ENCODE data around the gene CPS1.

- TF ChIP-seq EP300 (IDR thresholded peaks at IDR 0.05; ENCODE audit: borderline replicate concordance) (no peak), MAX (IDR thresholded peaks at IDR 0.05) (no peak), TCF12 (IDR thresholded peaks at IDR 0.05; ENCODE audit: low read depth) (no peak), RAD21 (IDR thresholded peaks at IDR 0.05; ENCODE audit: low read depth) (no peak), CEBPB (IDR thresholded peaks at IDR 0.05) (no peak), FOXM1 (IDR thresholded peaks at IDR 0.05; ENCODE audit: borderline replicate concordance, low read depth) (no peak), REST (IDR thresholded peaks at IDR 0.05; ENCODE audit: low read depth) (no peak)
These were observed 43.1 kb downstream of the CPS1 start for GRCh38 chr2:210599476-210599875.
